ENCODE data around the gene UBXN4.

Gene UBXN4

GRCh38 chr2:135741395-135742324 is at the start of gene UBXN4:
TSS of gene UBXN4 (plus strand) at chr2:135741855. CDS start at chr2:135741930, 75 bp downstream.
- H3K4me2 ChIP-seq (ENCODE audit: low read length): peak within 1 kb of the TSS; percentile 96
- H3K4me1 ChIP-seq (ENCODE audit: low read length): peaks cover 16% of the 10 kb centered on the region
- peaks cover 17% of the 10 kb centered on the region for H3K36me3 ChIP-seq (replicated peaks; ENCODE audit: low read depth, low read length)
- peaks cover 49% of the 10 kb centered on the region for H3K79me2 ChIP-seq (ENCODE audit: low read length)
- H3K9me3 ChIP-seq (ENCODE audit: insufficient read depth, low read length): no peaks in the 10 kb centered on the region
- H3K27me3 ChIP-seq (ENCODE audit: low read depth, low read length): no peaks in the 10 kb centered on the region
- peak within 1 kb of the TSS; percentile 93 for H3K9ac ChIP-seq (ENCODE audit: low read length)
- peak within 1 kb of the TSS; percentile 85 for H3K4me3 ChIP-seq (ENCODE audit: low read length)
- peak within 1 kb of the TSS; percentile 83 for H3K27ac ChIP-seq (ENCODE audit: low read length)
- TF ChIP-seq CTCF (IDR thresholded peaks at IDR 0.05; ENCODE audit: low read depth, low read length): peak; percentile 69
- no peak for TF ChIP-seq EZH2phosphoT487 (IDR thresholded peaks at IDR 0.05; ENCODE audit: low read depth)
- peak within 1 kb of the TSS; percentile 99 for H2AFZ ChIP-seq (ENCODE audit: low read depth, low read length)
- H4K20me1 ChIP-seq (ENCODE audit: insufficient read depth, low read length): peaks cover 36% of the 10 kb centered on the region

- Histone ChIP-seq H3K27me3 (ENCODE audit: low read depth, low read length) (no peaks in the 10 kb centered on the region), H3K4me3 (ENCODE audit: low read length) (no peak overlapping the region), H2AFZ (ENCODE audit: low read depth, low read length) (no peak overlapping the region), H3K9ac (ENCODE audit: low read length) (no peak overlapping the region), H3K4me1 (ENCODE audit: low read length) (peaks cover 4% of the 10 kb centered on the region; the same call in 1 of the 2 replicates), H3K4me2 (ENCODE audit: low read length) (no peak overlapping the region), H3K36me3 (replicated peaks; ENCODE audit: low read depth, low read length) (peaks cover 7% of the 10 kb centered on the region), H3K27ac (ENCODE audit: low read length) (no peak overlapping the region), H3K9me3 (ENCODE audit: insufficient read depth, low read length) (no peaks in the 10 kb centered on the region), H3K79me2 (ENCODE audit: low read length) (no peaks in the 10 kb centered on the region), H4K20me1 (ENCODE audit: insufficient read depth, low read length) (no peaks in the 10 kb centered on the region)
- no peak for TF ChIP-seq EZH2phosphoT487 (IDR thresholded peaks at IDR 0.05; ENCODE audit: low read depth)
- no peak for TF ChIP-seq CTCF (IDR thresholded peaks at IDR 0.05; ENCODE audit: low read depth, low read length)
Measured at GRCh38 chr2:135694711-135695110, 46.9 kb upstream of the UBXN4 start.

GRCh38 chr2:135698838-135699237 is 42.8 kb upstream of the UBXN4 start:
- no peak for TF ChIP-seq EZH2phosphoT487 (IDR thresholded peaks at IDR 0.05; ENCODE audit: low read depth)
- no peak for TF ChIP-seq CTCF (IDR thresholded peaks at IDR 0.05; ENCODE audit: low read depth, low read length)
- no peaks in the 10 kb centered on the region for H3K27me3 ChIP-seq (ENCODE audit: low read depth, low read length)
- no peaks in the 10 kb centered on the region for H3K79me2 ChIP-seq (ENCODE audit: low read length)
- no peak overlapping the region for H3K4me3 ChIP-seq (ENCODE audit: low read length)
- no peak overlapping the region for H2AFZ ChIP-seq (ENCODE audit: low read depth, low read length)
- H3K9me3 ChIP-seq (ENCODE audit: insufficient read depth, low read length): no peaks in the 10 kb centered on the region
- H3K9ac ChIP-seq (ENCODE audit: low read length): no peak overlapping the region
- peaks cover 7% of the 10 kb centered on the region for H3K36me3 ChIP-seq (replicated peaks; ENCODE audit: low read depth, low read length)
- H3K4me1 ChIP-seq (ENCODE audit: low read length): no peaks in the 10 kb centered on the region
- no peak overlapping the region for H3K27ac ChIP-seq (ENCODE audit: low read length)
- no peak overlapping the region for H3K4me2 ChIP-seq (ENCODE audit: low read length)
- no peaks in the 10 kb centered on the region for H4K20me1 ChIP-seq (ENCODE audit: insufficient read depth, low read length)

DNA sequence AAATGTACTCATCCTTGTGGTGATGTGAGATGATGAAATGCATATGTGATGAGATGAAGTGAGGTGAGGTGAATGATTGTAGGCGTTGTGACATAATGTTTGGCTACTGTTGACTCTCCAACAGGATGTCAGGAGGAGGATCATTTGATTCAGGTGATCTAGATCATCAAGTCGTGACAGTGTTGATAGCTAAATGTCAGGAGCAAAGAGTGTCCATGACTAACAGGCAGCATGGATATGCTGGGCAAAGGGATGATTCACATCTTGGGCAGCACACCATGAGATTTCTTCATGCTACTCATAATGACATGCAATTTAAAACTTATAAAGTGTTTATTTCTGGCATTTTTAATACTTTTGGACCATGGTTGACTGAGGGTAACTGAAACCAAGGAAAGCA is 40.2 kb upstream of the UBXN4 start:
- H3K27me3 ChIP-seq (ENCODE audit: low read depth, low read length): no peaks in the 10 kb centered on the region
- no peak overlapping the region for H3K27ac ChIP-seq (ENCODE audit: low read length)
- H3K4me2 ChIP-seq (ENCODE audit: low read length): no peak overlapping the region
- TF ChIP-seq CTCF (IDR thresholded peaks at IDR 0.05; ENCODE audit: low read depth, low read length): no peak
- TF ChIP-seq EZH2phosphoT487 (IDR thresholded peaks at IDR 0.05; ENCODE audit: low read depth): no peak
- H3K9ac ChIP-seq (ENCODE audit: low read length): no peak overlapping the region
- no peaks in the 10 kb centered on the region for H3K36me3 ChIP-seq (replicated peaks; ENCODE audit: low read depth, low read length)
- no peak overlapping the region for H3K4me3 ChIP-seq (ENCODE audit: low read length)
- no peaks in the 10 kb centered on the region for H3K79me2 ChIP-seq (ENCODE audit: low read length)
- no peaks in the 10 kb centered on the region for H4K20me1 ChIP-seq (ENCODE audit: insufficient read depth, low read length)
- H3K4me1 ChIP-seq (ENCODE audit: low read length): no peaks in the 10 kb centered on the region
- no peak overlapping the region for H2AFZ ChIP-seq (ENCODE audit: low read depth, low read length)
- no peaks in the 10 kb centered on the region for H3K9me3 ChIP-seq (ENCODE audit: insufficient read depth, low read length)
